ENCODE results near the gene NTM.

DNA sequence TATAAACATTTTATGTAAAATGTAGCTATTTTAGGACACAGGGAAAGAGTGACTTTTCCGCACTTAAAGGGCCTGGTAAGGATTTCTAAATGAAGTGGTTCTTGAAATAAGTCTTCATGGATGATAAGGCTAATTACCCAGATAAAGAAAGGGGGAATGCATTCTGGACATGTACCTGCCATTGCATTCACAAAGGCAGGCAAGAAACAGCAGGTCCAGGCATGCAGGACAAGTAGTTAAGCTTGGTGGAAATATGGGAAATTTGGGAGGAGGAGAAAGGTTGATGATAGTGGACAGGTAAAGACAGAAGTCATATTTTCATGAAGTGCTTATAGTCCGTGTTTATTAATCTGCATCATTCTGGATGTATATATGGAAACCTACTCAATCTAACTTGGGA, 621.2 kb downstream of the NTM start:
- TF ChIP-seq, protein P1, sequence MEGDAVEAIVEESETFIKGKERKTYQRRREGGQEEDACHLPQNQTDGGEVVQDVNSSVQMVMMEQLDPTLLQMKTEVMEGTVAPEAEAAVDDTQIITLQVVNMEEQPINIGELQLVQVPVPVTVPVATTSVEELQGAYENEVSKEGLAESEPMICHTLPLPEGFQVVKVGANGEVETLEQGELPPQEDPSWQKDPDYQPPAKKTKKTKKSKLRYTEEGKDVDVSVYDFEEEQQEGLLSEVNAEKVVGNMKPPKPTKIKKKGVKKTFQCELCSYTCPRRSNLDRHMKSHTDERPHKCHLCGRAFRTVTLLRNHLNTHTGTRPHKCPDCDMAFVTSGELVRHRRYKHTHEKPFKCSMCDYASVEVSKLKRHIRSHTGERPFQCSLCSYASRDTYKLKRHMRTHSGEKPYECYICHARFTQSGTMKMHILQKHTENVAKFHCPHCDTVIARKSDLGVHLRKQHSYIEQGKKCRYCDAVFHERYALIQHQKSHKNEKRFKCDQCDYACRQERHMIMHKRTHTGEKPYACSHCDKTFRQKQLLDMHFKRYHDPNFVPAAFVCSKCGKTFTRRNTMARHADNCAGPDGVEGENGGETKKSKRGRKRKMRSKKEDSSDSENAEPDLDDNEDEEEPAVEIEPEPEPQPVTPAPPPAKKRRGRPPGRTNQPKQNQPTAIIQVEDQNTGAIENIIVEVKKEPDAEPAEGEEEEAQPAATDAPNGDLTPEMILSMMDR (IDR thresholded peaks at IDR 0.05) = no peak
- TF ChIP-seq EP300 (IDR thresholded peaks at IDR 0.05) (no peak), POLR2A (IDR thresholded peaks at IDR 0.05) (no peak), POLR2AphosphoS5 (IDR thresholded peaks at IDR 0.05) (no peak)
